Tibial artery (tissue), 4 donors: ENCODE results near the gene SAMD4A.

Source experiments
- DNase-seq, 2 donors: peaks; one replicate each; pipeline ENCODE4 v3.0.0-alpha.2; 2019
- H3K27ac ChIP-seq, 2 donors: fragments of 200-600 bp; sonication (generic) in 1 of 2; 1 replicate in 1 of 2; 2 replicates in 1 of 2; pipeline ENCODE4 v1.5.1; 2018 to 2019; ENCODE audit warnings: mild to moderate bottlenecking in 1 of 2
- H3K27me3 ChIP-seq, 2 donors: fragments of 200-600 bp; sonication (generic) in 1 of 2; one replicate each; pipeline versions ENCODE4 v1.5.1 to v1.6.0; 2016 to 2019
- H3K36me3 ChIP-seq, 3 donors: fragments of 200-600 bp; sonication (generic) in 2 of 3; one replicate each; pipeline ENCODE4 v1.5.1; 2016 to 2019; ENCODE audit warnings: mild to moderate bottlenecking in 2 of 3
- H3K4me1 ChIP-seq, 4 donors: fragments of 200-600 bp; sonication (generic) in 2 of 4; 1 replicate in 3 of 4; 2 replicates in 1 of 4; pipeline ENCODE4 v1.5.1; 2016 to 2019
- H3K4me3 ChIP-seq, 2 donors: fragments of 200-600 bp; sonication (generic) in 1 of 2; 1 replicate in 1 of 2; 2 replicates in 1 of 2; pipeline ENCODE4 v1.5.1; 2018 to 2019; ENCODE audit warnings: mild to moderate bottlenecking in 2 of 2
- H3K9me3 ChIP-seq, 3 donors: fragments of 200-600 bp; sonication (generic) in 1 of 3; one replicate each; pipeline ENCODE4 v1.5.1; 2016 to 2019
- intact Hi-C: fragments of 100-400 bp; cut with DNase I; formaldehyde crosslinking; loops from one replicate; pipeline ENCODE4 v1.15.0; 2023; ENCODE audit warnings: low total_unique reads
- TF ChIP-seq, protein P1 (sequence below), 2 experiments: fragments of 200-600 bp in 1 of 2; fragments of 450-650 bp in 1 of 2; IDR thresholded peaks; one replicate each; pipeline ENCODE4 v1.5.1; 2017 to 2019; ENCODE audit warnings: antibody characterized with exemption in 2 of 2, mild to moderate bottlenecking in 1 of 2, moderate library complexity in 1 of 2

SAMD4A gene

DNA sequence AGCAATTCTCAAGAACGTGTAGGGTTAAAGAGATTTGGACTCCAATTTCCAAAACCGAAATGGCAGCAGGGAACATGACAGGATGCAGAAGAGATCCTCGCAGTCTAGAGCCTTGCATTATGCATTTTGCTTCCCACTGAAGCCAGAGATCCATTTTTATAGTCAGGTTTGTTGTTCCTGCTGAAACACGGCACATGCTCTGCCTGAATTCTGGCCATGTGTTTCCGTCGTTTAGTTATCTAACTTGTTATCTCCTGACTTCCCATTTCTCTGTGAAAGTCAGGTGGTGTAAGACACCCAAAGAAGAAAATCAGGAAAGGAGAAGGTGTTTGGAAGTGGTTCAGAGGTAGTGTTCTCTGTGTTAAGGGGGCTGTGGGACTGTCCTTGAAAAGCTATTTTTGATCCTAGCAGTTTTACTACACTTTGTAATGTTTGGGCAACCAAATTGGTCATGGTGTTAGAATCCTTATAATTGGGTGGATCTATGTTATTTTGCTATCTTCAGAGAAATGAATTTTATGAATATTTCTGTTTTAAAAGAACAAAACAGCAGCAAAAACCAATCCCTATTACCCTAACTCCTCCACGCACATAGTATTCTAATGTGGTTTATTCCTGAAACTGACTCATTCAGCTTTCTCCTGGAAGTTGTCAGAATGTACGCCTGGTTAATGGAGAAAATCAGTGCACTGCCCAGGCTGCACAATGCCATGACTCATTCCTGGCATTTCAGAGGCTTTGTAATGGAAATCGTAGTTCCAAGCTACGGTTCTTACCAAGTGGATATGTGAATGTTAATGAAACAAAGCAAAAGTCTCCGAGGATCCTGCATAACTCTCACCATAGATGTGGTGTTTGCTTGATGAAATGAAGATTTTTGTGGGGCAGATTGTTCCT, 110.1 kb downstream of the SAMD4A start:
- Histone ChIP-seq H3K4me3 (no peak overlapping the region), H3K4me1 (peaks cover 0 to 98% (median 47%) of the 10 kb centered on the region in 4 donors), H3K27me3 (no peaks in the 10 kb centered on the region), H3K36me3 (no peaks in the 10 kb centered on the region), H3K9me3 (no peaks in the 10 kb centered on the region), H3K27ac (peak overlapping the region; percentile 73 to 85)
- peak in 1 of 2 donors; percentile 57 for DNase-seq
- TF ChIP-seq, protein P1, sequence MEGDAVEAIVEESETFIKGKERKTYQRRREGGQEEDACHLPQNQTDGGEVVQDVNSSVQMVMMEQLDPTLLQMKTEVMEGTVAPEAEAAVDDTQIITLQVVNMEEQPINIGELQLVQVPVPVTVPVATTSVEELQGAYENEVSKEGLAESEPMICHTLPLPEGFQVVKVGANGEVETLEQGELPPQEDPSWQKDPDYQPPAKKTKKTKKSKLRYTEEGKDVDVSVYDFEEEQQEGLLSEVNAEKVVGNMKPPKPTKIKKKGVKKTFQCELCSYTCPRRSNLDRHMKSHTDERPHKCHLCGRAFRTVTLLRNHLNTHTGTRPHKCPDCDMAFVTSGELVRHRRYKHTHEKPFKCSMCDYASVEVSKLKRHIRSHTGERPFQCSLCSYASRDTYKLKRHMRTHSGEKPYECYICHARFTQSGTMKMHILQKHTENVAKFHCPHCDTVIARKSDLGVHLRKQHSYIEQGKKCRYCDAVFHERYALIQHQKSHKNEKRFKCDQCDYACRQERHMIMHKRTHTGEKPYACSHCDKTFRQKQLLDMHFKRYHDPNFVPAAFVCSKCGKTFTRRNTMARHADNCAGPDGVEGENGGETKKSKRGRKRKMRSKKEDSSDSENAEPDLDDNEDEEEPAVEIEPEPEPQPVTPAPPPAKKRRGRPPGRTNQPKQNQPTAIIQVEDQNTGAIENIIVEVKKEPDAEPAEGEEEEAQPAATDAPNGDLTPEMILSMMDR (IDR thresholded peaks at IDR 0.05): no peak
- intact Hi-C loops: no loop called here

DNA sequence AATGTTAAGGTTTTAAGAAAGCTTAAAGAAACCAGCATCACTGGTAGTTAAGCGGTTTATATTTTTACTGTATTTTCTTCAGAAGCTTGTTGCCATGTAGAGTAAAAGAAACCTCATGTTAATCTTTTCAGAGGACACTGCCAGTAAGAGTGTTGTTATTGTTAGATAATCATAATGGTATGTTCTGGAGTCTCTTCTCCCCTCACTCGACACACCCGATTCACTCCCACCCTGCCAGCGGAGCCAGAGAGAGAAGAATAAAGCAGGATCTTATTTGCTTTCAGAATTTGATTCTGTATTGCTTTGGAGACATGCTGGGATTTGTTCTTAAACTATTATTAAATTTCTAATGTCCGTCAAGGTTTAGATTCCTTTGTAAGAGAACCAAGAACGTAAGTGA, 113.7 kb downstream of the SAMD4A start:
- peaks cover 0 to 97% (median 50%) of the 10 kb centered on the region in 4 donors for H3K4me1 ChIP-seq
- no peak for DNase-seq
- TF ChIP-seq, protein P1 (IDR thresholded peaks at IDR 0.05): no peak
- no peaks in the 10 kb centered on the region for H3K27me3 ChIP-seq
- peak overlapping the region; percentile 9 to 30 for H3K27ac ChIP-seq
- intact Hi-C loops: no loop called here
- no peak overlapping the region for H3K4me3 ChIP-seq
- H3K36me3 ChIP-seq: no peaks in the 10 kb centered on the region
- H3K9me3 ChIP-seq: no peaks in the 10 kb centered on the region

DNA sequence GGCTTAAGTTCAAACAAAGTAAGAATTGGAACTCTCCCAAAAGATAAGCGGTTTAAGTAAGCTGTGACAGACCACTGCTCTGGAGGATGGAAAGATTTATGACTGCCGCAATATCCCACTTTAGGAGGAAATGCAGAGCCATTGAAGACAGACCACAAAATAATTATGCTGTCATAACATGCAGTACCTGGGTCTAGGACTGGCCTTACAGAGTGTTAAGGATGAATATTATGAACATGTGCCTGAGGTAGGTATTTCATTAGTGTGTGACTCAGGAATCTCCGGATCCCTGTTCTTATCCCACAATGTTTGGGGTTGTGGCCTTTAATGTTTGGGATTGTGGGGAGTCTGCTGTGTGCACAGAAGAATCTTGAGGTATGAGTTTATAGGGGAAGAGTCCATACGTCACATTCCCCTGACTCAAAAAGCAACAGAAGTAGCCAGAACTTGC, 114.9 kb downstream of the SAMD4A start:
- H3K4me3 ChIP-seq: no peak overlapping the region
- intact Hi-C loops: no loop called here
- H3K4me1 ChIP-seq: peaks cover 0 to 93% (median 47%) of the 10 kb centered on the region in 4 donors
- TF ChIP-seq, protein P1 (IDR thresholded peaks at IDR 0.05): no peak
- no peaks in the 10 kb centered on the region for H3K9me3 ChIP-seq
- H3K36me3 ChIP-seq: no peaks in the 10 kb centered on the region
- DNase-seq: no peak
- H3K27me3 ChIP-seq: no peaks in the 10 kb centered on the region
- H3K27ac ChIP-seq: no peak overlapping the region

DNA sequence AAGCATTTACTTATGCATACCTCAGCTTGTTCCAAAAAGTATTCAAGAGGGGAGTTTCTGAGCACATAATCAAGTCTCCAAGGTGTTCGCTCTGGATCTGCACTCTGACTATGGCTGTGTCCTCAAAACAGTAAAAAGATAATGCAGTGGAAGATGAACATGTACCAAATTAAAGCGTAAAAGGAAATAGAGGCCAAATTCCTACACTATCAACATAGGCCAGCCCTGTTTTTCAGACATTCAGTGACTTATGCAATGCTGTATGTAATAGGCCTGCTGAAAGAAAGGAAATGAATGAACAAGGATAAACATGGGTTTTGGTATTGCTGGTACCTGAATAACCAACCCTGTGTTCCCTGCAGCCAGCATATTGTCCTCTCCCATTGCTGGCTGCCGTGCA, 115.7 kb downstream of the SAMD4A start:
- H3K9me3 ChIP-seq: no peaks in the 10 kb centered on the region
- DNase-seq: no peak
- no peaks in the 10 kb centered on the region for H3K36me3 ChIP-seq
- H3K27ac ChIP-seq: peak overlapping the region in 1 of 2 donors; percentile 91
- no peaks in the 10 kb centered on the region for H3K27me3 ChIP-seq
- TF ChIP-seq, protein P1 (IDR thresholded peaks at IDR 0.05): no peak
- no peak overlapping the region for H3K4me3 ChIP-seq
- intact Hi-C loops: no loop called here
- H3K4me1 ChIP-seq: peaks cover 0 to 93% (median 48%) of the 10 kb centered on the region in 4 donors

DNA sequence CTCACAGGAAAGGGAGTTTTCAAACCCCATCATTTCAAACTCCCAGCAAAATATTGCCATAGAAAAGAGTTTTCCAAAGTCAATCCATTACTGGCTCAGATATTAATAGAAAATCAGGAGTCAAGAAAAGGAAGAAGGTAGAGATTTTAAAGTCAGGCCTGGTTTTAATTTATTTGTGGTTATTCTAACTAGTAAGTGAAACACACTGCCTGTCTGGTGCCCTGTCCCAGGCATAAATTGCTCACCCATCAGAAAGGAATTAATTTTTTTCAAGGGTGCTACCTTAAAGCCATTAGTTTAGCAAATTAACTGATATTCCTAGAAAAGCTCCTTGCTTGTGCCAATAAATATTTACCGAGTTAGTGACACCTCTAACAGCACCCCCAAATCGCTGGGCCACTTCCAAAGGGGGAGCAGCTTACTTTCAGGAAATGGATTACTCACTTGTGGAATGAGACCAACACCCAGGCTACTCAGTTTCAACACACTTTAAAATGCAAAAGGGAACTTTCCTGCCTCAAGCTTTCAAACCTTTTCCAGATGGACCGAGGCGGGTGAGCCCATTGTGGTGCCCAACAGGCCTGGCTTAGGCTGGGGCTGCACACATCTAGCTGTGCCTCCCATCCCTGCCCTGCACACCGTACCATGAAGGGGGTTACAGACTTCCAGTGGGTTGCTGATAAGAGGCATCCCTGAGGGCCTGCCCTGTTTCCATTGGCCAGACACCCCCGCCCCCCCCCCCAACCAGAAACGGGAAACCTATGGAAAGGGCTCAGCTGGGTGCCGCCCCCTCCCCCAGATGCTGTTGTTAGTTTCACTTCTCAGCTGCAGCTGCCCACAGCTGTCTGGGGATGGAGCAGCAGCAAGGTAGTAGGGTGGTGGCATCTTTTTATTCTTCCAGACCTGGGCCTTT, 117.2 kb downstream of the SAMD4A start:
- H3K4me3 ChIP-seq: no peak overlapping the region
- peak; percentile 77 to 84 for DNase-seq
- no peaks in the 10 kb centered on the region for H3K36me3 ChIP-seq
- peak overlapping the region; percentile 78 to 91 for H3K27ac ChIP-seq
- H3K27me3 ChIP-seq: no peaks in the 10 kb centered on the region
- TF ChIP-seq, protein P1 (IDR thresholded peaks at IDR 0.05): no peak
- no peaks in the 10 kb centered on the region for H3K9me3 ChIP-seq
- intact Hi-C loops: no loop called here
- peaks cover 0 to 94% (median 47%) of the 10 kb centered on the region in 4 donors for H3K4me1 ChIP-seq
